ENCODE results near the gene PITPNM1.

GRCh38 chr11:67491276-67492068, 13.7 kb downstream of the PITPNM1 start:
- TF ChIP-seq CTCF (IDR thresholded peaks at IDR 0.05; ENCODE audit: insufficient read depth, low read depth, low read length) (no peak), EZH2 (IDR thresholded peaks at IDR 0.05; ENCODE audit: insufficient read depth, low read length) (no peak)

Data from astrocyte (in vitro differentiated cells and primary cell).